ENCODE measurements around the gene ANKRD63. TPM values are rescaled to one million over a fixed set of nuclear protein-coding genes. Genes with fewer than 3 reads are reported as not detected.

Gene ANKRD63, protein sequence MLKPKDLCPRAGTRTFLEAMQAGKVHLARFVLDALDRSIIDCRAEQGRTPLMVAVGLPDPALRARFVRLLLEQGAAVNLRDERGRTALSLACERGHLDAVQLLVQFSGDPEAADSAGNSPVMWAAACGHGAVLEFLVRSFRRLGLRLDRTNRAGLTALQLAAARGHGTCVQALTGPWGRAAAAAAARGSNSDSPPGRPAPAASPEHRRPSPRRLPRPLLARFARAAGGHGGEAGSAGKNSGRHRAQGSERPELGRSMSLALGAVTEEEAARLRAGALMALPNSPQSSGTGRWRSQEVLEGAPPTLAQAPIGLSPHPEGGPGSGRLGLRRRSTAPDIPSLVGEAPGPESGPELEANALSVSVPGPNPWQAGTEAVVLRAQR
- not detected for polyA plus RNA-seq (2013, experiment 1 of 2; ENCODE audit: insufficient read length)
- polyA plus RNA-seq (2013, experiment 2 of 2; ENCODE audit: insufficient read length) = not detected

DNA sequence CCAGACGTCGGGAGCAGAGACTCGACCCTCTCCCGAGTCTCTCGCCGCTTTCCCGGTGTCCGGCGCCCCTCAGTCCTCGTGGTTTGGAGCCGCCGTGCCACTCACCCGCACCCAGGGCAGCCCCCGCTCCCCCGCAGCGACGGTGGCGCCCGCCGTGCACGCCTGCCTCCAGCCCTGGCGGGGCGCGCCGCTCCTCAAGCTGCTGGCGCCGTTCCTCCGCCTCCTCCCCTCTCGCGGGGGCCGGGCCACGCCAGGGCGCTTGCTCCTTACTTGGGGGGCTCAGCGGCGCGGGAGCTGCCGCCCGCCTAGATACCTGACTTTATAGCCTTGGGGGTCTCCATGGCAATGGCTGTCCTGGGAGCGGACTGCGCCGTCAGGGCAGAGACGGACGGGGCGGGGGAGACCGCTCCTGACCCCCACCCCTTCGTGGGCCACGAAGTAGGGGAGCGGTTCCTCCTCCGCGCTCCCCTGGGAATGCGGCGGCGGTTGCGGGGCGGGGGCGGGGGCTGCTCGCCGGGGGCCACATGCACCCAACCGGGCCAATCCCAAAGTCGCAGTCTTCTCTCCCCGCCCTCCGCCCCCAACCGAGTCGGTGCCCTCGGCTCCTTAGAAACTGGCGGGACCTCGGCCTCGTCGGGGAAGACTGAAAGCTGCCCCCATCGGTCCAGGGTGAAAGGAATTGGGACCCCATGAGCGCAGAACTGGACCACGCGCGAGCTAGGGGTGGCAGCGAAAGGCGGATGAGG is at the start of gene ANKRD63:
ANKRD63 (minus strand) TSS at position 196 of the 746 bp plus-strand sequence. CDS start 478 bp downstream, outside the sequence.
- DNase-seq = peak; percentile 15

DNA sequence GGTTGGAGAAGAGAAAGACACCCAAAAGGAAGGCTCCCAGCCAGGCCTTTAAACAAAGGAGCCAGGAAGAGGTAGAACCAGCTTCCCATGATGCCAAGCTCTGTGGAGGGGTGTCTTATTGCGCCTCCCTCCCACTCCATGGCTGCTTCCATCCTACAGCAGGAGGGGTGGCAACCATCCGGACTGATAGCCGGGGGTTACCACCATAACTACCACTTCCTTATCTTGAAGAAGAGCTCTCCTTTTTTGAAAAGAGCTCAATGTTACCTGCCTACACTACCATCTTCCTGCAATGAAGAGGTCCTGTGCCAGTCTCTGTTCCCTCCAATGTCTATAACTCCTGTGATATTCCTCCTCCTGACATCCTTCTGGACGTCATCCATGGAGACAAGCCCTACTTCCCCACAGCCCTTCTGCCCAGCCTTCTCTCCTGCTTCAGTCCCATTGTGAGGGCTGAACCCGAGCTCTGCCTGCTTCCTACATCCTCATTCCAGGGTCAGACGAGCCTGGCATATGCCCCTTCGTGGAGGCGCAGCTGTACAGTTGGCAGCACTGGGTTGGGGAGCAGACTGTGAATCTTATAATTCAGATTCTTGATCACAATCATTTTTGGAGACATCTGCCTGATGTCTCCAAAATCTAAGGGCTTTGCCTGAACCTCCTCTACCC is 49.4 kb upstream of the ANKRD63 start:
- DNase-seq = no peak

DNA sequence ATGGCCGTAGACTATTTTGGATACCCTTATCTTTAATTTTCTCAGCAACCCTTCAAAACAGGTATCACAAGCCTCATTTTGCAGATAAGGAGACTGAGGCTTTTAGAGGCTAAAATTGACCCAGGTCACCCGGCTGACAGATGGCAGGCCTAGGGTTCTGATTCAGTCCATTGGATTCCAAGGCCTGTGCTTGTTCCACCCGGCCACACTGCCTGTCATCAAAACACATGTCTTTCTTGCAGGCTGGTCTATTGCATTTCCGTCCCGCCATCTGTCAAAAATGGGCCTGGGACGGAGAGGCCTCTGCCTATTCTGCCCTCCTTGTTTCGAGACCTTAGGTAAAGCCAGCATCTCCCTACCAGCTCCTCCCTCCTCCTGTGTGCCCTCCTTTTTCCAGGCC is 48.8 kb upstream of the ANKRD63 start:
- DNase-seq = no peak

DNA sequence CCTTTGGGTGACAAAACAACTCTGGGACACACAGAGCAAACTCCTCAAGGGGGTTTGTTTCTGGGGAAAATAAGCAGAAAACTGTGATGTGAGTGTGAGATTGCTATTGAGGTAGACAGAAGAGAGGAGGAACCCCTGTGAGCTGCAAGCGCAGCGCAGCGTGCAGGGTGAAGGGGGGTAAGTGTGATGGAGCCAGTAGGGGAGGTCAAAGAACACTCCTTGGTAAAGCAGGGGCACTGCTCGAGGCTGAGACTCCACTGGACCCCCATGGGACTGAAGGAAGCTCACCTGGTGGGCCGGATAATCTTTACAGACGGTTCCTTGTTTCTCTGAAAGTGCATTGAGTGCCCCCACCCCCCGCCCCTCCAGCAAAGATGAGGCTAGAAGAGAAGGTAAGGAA is 48.2 kb upstream of the ANKRD63 start:
- DNase-seq = no peak

DNA sequence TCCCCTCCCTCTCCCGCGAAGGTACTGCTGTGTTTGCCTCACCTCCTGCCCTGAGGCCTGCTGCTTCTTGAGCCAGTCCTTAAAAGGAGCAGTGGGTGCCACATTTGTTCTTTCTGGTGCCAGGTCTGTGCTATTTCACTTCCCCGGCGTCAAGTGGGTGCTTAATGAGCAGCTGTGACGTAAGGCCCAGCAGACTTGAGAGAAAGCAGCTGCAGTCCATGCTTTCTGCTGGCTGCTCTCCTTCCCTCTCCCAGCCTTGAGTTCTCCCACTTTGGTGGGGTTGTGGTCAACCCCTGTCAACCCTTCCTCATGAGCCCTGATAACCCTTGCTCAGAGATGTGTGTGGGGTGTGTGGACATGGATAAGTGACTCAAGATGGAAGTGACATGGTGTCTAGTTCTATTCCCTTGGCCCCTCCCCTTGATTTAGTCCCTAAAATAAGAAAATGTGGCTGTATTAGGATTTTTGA is 47.5 kb upstream of the ANKRD63 start:
- DNase-seq = no peak

DNA sequence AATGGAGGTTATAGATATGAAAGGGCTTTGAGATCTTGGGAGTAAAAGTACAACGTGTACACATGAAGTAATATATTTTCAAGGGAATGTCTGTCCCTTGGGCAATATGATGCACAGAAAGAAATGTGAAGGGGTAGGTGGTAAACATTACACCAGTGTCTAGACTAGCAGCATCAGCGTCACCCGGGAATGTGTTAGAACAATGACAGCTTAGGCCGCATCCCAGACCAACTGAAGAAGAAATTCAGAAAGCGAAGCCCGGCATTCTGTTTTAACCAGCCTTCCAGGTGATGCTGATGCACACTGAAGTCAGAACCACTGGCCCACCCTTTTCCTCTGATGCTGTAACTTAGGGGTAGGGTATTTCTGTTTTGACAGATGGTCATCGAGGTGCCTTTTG is 46.9 kb upstream of the ANKRD63 start:
- peak; percentile 68 for DNase-seq

DNA sequence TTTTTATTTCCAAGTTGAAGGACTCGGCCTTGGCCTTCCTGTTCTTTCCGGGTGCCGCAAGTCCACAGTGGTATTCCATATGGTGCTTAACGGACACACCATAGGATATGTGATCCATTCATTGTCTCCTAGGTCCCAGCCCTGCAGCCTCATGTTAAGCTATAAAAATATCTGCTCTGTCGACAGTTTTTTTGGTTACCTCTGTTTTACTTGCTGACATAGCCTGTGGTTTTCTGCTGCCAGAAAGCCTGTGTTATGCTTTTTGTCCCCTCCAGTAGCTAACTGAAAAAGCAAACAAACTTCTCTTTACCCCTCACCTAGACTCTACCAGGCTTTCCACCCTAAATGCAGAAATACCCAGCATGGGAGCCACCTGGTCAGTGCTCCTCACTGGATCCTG is 45.9 kb upstream of the ANKRD63 start:
- no peak for DNase-seq

DNA sequence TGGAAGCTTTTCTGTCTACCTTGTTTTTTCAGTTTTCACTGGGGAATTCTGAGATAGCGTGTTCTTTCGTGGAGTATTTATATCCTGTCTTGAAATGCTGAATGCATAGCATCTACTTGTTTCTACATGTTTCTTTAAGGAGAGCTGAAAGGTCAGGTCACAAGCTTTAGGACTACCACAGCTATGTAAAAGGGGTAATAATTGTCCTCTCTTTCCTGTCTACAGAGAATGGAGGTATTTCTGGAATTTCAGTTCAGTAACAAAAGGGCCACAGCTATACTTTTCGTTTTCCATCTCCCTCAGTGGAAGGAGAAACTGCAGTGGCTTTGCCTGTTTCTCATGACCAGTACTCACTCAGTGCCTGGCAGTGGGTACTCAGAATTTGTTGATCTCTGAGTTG is 45.3 kb upstream of the ANKRD63 start:
- peak; percentile 75 for DNase-seq

DNA sequence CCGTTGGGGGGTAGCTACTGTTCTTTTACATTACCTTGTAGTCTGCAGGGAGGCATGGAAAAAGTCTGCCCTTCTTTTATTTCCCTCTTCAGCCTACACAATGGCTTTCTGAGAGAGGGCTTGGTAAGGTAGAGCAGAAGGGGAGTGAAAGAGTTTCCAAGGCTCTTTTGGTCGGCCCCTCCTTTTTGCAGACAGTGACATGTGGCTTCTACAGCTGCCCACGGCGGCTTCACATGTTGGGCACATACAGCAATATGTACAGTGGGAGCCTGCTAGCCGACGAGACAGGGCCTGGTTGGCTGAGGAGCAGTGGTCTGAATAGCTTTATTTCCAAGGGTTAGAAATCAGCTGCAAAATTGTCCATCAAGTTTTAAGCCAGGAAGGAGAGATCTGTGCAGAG is 44.6 kb upstream of the ANKRD63 start:
- no peak for DNase-seq

DNA sequence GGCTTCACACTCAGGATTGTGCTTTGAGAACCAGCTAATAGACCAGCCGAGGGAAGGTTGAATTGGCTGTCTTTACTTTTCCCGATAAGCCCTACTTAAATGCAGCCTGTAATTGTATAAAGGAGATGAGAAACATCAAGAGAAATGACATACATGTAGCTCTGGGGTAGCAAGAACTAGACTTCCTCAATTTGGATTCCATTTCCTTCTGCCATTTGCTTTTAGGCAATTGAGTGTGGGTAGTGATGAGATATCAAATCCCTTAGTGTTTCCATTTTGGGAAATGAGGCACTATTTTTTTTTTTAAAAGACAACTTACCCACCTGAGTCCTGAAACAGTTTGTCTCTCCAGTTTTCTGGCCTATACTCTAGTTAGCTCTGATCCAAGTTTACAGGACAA is 42.8 kb upstream of the ANKRD63 start:
- DNase-seq = no peak

DNA sequence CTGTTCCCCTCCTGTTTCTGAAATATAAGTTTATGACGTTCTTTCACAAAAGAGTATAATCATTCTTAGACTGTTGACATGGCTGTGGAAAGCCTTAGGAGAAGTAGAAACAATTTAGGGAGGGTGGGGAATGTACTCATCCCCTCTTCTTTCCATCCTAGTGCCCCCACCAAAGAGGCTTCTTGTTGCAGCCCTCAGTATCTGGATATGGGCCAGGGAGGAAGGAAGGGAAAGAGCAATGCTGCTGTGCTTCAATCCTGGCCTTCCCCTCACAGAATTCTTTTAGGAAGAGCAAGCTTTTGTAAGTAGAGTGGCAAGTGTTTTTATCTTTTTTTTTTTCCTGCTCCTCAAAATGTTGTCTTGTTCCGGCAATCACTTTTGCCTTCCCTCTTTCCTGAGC is 42.3 kb upstream of the ANKRD63 start:
- no peak for DNase-seq

DNA sequence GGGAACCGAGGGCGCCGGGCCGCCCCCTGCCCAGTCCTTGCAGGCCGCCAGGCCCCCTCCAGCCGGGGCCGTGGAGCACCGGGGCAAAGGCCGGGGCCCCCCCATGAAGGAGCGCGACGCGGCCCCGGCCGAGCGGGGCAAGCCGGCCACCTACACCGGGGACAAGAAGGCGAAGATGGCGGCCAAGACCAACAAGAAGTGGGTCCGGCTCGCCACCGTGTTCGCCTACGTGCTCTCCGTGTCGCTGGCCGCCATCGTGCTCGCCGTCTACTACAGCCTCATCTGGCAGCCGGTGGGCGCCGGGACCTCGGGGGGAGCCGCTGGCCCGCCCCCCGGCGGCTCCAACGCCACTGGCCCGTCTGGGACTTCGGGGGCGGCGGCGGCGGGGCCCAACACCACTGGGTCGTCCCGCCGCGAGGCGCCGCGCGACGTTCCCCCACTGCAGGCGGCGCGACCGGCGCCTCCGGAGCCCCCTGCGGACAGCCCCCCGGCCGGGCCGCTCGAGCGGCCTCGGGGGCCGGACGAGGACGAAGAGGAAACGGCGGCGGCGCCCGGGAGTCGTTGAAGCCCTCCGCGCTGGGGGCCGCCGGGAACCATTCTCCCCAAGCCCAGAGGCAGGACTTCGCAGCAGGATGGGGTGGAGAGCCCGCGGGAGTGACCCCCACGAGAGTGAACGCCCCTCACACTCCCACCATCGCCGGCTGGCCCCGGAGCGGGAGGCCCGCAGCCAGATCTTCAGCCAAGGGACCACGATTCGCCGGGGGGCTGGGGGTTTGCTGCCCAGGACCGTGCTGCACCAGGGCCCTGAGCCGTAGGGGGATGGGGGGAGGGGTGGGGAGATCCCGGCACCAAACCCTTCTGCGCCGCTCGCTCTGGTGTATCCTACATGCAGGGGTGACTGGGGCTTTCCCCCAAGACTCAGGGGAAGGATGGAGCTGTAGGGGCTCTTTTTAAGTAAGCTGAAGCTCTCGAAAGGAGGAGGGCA is 41.4 kb upstream of the ANKRD63 start:
- no peak for DNase-seq

DNA sequence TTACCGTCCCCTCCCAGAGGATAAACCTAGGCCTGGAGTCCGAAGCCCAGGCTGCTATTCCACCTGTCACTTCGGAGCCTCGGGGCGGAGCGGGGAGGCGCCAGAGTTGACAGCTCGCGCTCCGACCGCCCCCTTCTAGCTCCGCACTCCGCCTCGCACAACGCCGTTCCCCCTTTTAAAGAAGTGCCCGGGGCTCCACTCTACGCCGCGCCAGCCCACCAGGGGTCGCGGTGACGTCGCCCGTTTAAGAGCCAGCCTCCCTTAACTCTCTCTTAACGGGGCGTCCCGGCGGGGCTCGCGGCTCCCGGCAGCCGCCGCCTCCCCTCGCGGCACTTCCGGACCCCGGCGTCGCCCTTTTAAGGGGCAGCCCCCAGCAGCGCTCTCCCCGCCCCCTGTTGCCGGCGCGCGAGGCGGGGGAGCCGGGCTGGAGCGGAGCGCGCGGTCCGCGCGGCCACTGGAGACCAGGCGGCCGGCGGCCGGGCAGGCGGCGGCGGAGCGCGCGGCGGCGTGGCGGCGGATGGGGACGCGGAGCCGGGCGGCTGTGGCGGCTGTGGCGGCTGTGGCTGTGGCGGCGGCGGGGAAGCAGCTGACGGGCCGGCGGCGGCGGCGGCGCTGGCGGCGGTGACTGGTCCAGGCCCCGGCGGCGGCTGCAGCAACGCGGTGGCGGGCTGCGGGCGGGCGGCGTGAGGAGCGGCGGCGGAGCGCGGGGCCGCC is 40.5 kb upstream of the ANKRD63 start, which contains the start of gene INAFM2:
INAFM2 (plus strand) TSS at position 454 of the 714 bp plus-strand sequence. CDS start 364 bp downstream, outside the sequence.
- peak; percentile 96 for DNase-seq

DNA sequence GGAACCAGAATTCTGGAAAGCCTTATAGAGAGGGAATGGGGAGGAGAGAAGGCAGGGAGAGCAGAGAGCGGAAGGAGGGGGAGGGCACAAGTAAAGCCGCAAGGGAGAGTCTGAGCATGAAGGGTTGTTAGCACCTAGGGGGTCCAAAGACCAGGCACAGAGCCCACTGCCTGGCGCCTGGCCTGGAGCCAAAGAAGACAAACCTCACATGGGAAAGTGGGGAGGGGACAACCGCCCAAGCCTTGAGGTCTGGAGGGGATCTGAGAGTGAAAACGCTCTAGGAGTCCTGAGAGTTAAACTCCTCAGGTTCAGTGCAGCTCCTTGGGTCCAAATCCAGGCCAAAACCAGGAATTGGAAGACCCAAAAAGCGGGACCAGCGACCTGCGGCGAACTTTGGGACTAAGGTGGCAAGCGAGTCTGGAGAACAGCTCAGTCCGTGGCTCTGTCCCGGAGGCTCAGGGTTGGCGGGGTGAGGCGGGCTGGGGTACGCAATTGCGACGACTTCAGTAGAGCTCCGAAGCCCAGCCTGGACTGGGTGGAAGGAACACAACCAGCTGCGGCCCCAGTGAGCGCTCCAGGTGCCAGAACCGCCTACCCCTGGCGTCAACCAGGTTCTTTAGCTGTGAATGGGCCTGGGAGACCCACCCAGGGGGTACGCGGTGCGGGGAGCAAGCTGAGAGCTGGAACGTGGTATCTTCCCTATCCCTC is 39.8 kb upstream of the ANKRD63 start:
- DNase-seq = peak; percentile 81

DNA sequence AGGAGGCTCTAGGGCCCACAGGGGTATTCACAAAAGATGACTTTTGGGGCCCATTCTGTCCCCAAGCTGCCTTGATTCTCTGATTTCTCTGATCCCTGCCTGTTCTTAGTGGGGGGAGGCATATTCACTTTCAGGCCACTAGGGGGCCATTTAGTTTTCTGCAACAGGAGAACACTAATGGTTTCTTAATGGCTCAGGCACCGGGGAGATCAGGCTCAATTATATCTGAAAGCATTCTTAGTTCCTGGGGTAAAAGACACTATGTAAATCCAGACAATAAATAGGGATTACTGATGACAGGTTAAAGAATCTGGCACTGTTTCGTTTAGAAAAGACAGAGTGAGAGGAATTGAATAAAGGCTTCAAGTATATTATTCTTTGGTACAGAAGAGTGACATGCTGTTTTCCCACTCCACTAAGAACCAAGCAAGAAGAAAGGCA is 38.1 kb upstream of the ANKRD63 start:
- peak; percentile 68 for DNase-seq

DNA sequence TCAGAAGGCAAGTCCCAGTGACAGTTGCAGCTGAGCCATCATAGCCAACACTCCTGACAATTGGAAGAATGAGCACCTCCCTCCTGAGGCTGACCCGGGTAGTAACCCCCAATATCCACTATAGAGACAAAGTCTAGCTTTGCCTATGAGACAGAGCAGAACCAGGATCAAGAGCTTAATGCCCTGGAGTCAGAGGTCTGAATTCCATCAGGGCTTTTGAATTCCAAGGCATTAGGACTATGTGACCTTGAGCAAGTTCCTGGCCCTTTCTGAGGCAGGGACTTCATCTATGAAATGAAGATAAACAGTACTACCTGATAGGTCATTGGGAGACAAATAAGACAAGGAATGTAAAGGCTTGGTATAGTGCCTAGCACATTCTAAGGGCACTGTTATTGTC is 37.5 kb upstream of the ANKRD63 start:
- no peak for DNase-seq

DNA sequence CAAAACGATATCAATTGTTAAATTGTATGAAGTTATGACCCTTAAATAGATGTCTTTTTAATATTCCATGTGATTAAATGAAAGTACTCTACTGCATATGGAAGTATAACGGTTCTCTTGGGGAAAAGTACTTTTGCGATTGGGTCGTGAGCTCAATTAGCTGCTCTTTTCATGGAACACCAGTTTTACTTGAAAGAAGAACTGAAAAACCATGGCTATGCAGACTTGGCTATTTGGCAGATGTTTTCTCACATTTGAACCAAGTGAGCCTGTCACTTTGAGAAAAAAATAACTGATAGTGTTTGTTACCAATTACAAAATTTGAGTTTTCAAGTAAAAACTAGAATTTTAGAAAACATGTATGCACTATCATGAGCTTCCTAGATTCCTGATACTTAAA is 34.7 kb upstream of the ANKRD63 start:
- no peak for DNase-seq

DNA sequence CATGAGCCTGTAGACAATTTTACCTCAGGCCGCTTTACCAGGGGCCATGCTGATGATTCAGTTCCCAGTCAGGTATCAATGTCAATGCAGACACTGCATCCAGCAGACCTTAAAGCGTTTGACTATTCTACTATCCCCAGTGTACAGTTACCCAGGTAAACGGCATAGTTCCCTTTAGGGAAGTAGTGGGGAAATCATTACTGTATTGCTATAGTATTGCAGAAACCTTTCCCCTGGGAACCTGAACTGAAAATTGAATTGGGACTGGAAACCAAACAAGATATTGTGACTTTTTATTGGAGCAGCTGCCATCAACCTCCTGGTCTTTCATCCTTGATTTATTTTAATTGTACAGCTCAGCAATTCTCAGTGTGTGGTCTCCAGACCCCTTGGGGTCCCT is 34.1 kb upstream of the ANKRD63 start:
- DNase-seq = no peak

DNA sequence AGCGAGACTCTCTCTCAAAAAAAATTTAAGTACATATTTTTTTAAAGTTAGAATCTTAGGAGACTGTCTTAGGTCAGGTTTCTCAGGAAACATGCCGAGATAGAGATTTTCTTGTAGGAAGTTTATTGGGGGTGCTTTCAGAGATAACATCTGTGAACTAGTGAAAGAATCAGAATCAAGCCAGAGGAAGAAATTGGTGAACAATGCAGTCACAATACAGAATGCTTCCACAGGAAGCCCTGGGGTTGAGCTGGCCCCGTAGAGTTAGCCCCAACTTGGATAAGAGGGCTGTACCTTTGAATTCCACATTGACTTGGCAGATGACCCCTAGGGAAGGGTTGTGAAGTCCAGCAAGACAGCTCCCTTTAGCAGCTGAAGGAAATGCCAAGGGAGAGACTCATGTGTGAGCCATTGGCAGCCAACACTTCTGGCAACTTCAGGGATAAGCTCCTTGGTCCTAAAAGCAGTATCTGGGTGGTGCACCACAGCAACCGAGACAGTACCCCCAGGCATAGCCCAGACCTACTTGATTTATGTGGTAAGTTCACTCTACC is 31.9 kb upstream of the ANKRD63 start:
- peak; percentile 71 for DNase-seq

Measured in fibroblast of skin of back (primary cell).